SIG-M5 treated with dmso at 0.1 percent for 504 hours (cell line): ENCODE results near the gene ADGRA1.
"Not testable (repeated sequence)": the region's sequence is repeated elsewhere in the genome, so short reads cannot be mapped to it uniquely, and the experiment has no call there.

Source experiments
- DNase-seq: peaks from one replicate; lab custom pipeline; 2025; ENCODE audit not compliant: unreplicated experiment; lab: John Stamatoyannopoulos, UW

The ADGRA1 gene

GRCh38 chr10:133110133-133110532 is 22.4 kb downstream of the ADGRA1 start:
- DNase-seq, result no peak

- no peak for DNase-seq
These were observed 23.0 kb downstream of the ADGRA1 start for GRCh38 chr10:133110609-133111275.

DNA sequence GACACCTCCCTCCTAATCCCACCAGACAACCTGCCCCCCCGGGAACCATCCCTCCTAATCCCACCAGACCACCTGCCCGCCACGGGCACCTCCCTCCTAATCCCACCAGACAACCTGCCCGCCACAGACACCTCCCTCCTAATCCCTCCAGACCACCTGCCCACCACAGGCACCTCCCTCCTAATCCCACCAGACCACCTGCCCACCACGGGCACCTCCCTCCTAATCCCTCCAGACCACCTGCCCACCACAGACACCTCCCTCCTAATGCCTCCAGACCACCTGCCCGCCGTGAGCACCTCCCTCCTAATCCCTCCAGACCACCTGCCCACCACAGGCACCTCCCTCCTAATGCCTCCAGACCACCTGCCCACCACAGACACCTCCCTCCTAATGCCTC is 23.9 kb downstream of the ADGRA1 start:
- DNase-seq, result not testable (repeated sequence)

DNA sequence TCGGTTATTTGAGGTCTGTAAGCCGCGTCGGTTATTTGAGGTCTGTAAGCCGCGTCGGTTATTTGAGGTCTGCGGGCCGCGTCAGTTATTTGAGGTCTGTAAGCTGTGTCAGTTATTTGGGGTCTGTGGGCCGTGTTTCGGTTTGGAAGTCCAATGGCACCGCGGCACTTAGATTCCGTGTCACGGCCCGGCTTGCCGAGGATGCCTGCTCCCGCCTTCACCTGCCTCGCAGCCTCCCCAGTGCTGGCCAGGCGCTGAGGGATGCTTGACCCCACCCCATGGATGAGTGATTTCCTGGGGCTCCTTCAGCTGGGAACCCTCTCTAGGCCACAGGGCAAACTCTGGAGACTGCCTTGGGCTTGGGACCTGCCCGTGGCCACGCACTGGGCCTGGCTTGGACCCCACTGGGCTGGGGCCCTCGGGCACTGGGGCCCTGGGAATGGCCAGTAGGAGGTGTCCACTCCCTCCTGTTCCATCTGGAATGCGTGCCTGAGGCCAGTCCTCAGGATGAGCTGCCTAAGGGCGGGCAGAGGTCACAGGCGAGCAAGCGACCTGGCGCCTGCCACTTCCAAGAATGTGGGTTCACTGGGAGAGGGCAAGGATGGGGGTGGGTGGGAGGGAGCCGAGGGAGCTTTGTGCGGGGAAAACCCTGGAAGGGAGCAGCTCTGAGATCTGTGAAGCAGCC is 25.6 kb downstream of the ADGRA1 start:
- DNase-seq, result no peak

DNA sequence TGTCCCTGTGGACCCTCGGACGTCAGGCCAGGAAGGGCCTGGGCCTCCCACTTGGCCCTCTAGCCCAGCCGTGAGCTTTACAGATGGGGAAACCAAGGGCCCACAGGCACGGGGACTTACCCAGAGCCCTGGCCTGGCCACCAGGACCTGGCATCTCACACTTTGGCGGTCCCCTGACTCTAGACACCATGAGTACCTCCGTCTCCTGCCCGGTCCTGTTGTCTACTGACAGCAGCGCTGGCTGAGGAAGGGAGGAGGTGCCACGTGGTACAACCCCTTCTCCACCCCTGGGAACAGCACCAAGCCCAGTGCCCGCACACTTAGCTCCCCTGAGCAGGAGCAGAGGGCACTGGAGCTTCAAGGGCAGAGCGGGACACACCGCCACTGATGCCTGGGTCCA is 26.1 kb downstream of the ADGRA1 start:
- DNase-seq, result no peak

GRCh38 chr10:133114251-133114650 is 26.5 kb downstream of the ADGRA1 start:
- no peak for DNase-seq

GRCh38 chr10:133114726-133115452 is 27.2 kb downstream of the ADGRA1 start:
- no peak for DNase-seq

DNA sequence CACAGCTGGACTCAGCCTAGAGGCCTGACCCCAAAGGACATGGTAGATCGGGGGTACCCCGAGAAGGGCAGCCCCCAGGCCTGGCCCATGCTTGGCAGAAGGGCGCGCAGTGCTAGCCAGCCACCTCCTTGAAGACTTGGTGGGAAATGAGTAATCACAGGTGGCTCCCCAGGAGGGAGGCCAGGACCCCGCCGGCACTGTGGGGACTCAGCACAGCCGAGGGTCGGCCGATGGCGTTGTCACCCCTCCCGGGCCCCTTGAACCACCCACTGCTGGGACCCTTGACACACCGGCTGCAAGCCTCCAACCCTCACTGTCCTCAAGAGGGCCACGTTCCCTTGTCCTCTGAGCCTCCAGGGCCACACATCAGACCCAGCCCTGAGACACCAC is 27.7 kb downstream of the ADGRA1 start:
- no peak for DNase-seq

DNA sequence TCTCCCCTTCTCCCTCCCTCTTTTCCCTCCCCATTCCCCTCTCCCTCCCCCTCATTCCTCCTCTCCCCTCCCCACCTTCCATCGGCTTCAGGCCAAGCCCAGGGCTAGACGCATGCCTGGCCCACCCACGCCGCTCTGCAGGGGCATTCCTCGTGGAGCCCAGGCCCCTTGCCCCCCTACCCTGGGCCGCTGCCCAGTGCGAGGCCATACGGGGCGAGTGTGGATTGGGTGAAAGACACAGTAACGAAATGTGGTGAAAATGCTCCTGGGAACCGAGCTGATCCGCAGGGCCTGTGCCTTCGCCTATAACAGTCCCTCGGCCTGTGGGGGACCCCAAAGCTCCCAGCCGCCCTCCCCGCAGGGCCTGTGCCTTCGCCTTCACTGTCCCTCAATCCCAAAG is 28.3 kb downstream of the ADGRA1 start:
- no peak for DNase-seq

DNA sequence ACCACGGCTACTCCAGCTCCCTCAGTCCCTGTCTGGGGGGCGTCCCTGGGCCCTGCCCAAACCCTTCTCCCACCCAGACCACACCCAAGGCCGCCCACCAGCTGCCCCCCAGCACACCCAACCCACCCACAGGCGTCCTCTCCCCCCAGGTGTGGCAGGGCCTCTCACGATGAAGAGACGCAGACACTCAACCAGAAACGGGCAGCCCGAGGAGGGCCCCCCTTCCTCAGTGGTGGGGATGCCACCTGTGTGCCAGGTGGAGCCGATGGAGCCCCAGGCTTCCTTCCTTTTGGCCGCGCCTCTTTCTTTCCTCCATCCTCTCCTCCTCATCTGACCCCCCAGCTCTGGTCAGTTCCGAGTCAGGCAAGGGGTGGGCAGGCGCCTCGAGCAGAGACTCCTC is 28.7 kb downstream of the ADGRA1 start:
- DNase-seq, result no peak

GRCh38 chr10:133117036-133117687 is 29.4 kb downstream of the ADGRA1 start:
- DNase-seq, result no peak

GRCh38 chr10:133117688-133118071 is 30.0 kb downstream of the ADGRA1 start:
- DNase-seq, result no peak

DNA sequence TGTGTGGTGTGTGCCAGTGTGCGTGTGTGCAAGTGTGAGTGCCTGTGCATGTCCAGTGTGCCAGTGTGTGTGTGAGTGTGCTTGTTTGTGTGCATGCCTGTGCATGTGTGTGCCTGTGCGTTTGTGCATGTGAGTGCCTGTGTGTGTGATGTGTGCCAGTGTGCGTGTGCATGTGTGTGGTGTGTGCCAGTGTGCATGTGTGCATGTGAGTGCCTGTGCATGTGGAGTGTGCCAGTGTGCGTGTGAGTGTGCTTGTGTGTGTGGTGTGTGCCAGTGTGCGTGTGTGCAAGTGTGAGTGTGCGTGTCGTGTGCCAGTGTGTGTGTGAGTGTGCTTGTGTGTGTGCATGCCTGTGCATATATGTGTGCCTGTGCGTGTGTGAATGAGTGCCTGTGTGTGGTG is 33.8 kb downstream of the ADGRA1 start:
- DNase-seq, result no peak

DNA sequence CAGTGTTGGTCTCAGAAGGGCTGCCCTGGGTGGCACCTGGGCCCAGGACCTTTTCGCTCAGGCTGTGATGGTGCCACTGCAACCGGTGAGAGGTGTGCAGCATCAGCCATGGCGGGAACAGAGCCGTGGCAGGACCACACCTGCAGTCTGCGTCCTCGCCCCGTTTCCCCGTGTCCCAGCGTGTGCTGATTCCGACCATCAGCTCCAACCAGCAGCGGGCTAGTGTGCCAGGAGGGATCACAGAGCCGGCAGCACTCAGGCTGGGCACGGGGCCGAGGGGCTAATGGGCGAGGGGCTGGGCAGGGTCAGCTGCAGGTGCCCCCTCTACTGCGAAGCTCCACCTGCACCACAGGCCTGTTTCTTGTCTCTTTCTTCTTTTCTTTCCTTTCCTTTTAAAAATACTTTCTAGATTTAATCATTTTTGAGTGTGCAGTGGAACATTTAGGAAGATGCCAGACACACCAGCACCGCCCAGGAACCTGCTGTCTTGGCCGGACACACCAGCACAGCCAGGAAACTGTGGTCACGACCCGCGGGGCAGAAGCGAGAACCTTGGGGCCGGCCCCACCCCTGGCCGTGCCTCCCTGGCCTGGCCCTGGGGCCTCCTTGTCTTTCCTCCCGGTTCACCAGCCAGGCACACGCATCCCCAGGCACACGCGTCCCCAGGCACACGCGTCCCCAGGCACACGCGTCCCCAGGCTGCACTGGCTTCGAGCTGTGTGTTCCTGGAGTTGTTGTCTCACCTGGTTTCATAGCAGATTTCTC is 34.6 kb downstream of the ADGRA1 start:
- DNase-seq, result no peak

- DNase-seq, result no peak
These were observed 35.5 kb downstream of the ADGRA1 start for GRCh38 chr10:133123050-133123745.

GRCh38 chr10:133123746-133124356 is 36.1 kb downstream of the ADGRA1 start:
- no peak for DNase-seq

GRCh38 chr10:133124357-133125211 is 36.9 kb downstream of the ADGRA1 start:
- no peak for DNase-seq

GRCh38 chr10:133125901-133126300 is 38.2 kb downstream of the ADGRA1 start:
- DNase-seq, result no peak
